BE2C (cell line): ENCODE data around the gene FLII.

ENCODE experiments used
- DNase-seq: peaks from one replicate; pipeline ENCODE4 v3.0.0-alpha.2; 2020
- H3K27me3 ChIP-seq: fragments of 250-450 bp; sonication (Bioruptor Pico); 2 replicates; pipeline ENCODE4 v1.5.1; 2020; ENCODE audit warnings: mild to moderate bottlenecking
- H3K36me3 ChIP-seq: fragments of 250-450 bp; sonication (Bioruptor Pico); 2 replicates; pipeline ENCODE4 v1.5.1; 2020; ENCODE audit warnings: mild to moderate bottlenecking
- H3K4me1 ChIP-seq: fragments of 250-450 bp; sonication (Bioruptor Pico); 2 replicates; pipeline ENCODE4 v1.5.1; 2020
- H3K4me3 ChIP-seq: 2 replicates; pipeline ENCODE4 v1.5.1; 2011; ENCODE audit warnings: low read depth, low read length
- H3K9me3 ChIP-seq: fragments of 250-450 bp; sonication (Bioruptor Pico); 2 replicates; pipeline ENCODE4 v1.5.1; 2020
- TF ChIP-seq, protein P1 (sequence below): IDR thresholded peaks from 2 replicates; pipeline ENCODE4 v1.5.1; 2012; ENCODE audit warnings: mild to moderate bottlenecking, low read depth, low read length

The FLII gene

DNA sequence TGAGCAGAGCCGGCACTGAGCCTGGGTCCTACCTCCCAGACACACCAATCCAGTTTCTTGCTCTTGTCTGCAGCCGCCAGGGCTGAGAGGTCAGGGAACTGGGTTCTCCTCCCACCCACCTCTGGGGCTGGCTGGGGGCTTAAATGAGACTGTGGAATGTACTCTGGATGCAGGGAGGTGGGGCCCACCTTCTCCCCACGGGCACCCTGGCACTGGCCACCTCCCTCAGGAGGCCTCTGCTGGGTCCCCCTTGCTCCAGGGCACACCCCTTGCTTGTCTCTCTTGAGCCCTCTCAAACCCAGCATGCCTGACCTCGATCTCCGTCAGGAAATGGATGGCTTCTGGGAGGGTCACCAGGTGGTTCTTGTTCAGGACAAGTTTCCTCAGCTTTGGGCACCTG, 6.4 kb downstream of the FLII start:
- H3K4me1 ChIP-seq = no peaks in the 10 kb centered on the region
- H3K9me3 ChIP-seq = no peaks in the 10 kb centered on the region
- no peak for DNase-seq
- H3K36me3 ChIP-seq = no peaks in the 10 kb centered on the region
- H3K4me3 ChIP-seq = no peak overlapping the region
- H3K27me3 ChIP-seq = no peaks in the 10 kb centered on the region
- TF ChIP-seq, protein P1, sequence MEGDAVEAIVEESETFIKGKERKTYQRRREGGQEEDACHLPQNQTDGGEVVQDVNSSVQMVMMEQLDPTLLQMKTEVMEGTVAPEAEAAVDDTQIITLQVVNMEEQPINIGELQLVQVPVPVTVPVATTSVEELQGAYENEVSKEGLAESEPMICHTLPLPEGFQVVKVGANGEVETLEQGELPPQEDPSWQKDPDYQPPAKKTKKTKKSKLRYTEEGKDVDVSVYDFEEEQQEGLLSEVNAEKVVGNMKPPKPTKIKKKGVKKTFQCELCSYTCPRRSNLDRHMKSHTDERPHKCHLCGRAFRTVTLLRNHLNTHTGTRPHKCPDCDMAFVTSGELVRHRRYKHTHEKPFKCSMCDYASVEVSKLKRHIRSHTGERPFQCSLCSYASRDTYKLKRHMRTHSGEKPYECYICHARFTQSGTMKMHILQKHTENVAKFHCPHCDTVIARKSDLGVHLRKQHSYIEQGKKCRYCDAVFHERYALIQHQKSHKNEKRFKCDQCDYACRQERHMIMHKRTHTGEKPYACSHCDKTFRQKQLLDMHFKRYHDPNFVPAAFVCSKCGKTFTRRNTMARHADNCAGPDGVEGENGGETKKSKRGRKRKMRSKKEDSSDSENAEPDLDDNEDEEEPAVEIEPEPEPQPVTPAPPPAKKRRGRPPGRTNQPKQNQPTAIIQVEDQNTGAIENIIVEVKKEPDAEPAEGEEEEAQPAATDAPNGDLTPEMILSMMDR = no peak

DNA sequence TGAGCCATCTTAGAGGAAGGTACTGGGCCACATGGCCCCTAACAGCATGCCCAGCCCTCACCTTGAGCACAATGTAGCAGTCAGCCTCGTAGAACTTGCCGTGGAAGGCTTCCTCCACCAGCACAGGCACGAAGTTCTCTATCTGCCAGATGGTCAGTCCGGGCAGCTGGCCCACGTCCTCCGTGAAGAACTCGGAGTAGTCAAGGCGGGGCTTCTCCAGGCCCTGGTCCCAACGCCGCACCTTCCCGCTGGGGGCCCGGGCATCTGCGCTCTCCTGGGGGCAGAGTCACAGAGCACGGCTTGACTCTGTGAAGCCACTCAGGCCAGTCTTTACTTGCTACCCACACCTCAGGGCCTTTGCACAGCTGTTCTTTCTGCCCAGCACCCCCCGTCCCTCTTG, 7.3 kb downstream of the FLII start:
- no peak for DNase-seq
- Histone ChIP-seq H3K27me3 (no peaks in the 10 kb centered on the region), H3K36me3 (no peaks in the 10 kb centered on the region), H3K4me1 (no peaks in the 10 kb centered on the region), H3K4me3 (no peak overlapping the region), H3K9me3 (no peaks in the 10 kb centered on the region)
- TF ChIP-seq, protein P1 = no peak

DNA sequence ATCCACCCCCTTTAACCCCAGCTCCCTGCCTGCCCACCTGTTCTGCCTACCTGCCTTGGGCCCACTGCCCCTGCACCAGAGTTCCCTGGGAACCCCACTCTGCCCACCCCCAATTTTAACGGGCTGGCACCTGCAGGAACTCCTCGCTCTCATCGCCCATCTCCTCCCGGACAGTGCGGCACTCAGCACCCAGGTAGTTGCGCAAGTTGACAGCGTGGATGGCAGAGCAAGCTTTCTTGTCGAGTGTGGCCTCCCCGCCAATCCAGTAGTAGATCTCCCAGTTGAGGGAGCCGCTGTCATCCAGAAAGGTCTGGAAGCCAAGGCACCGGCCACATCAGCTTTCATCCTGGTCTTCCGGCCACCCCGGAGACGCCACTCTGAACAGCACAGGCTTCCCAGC, 7.8 kb downstream of the FLII start:
- H3K27me3 ChIP-seq = no peaks in the 10 kb centered on the region
- no peaks in the 10 kb centered on the region for H3K9me3 ChIP-seq
- no peak for DNase-seq
- TF ChIP-seq, protein P1 = no peak
- H3K4me3 ChIP-seq = no peak overlapping the region
- no peaks in the 10 kb centered on the region for H3K4me1 ChIP-seq
- no peaks in the 10 kb centered on the region for H3K36me3 ChIP-seq

DNA sequence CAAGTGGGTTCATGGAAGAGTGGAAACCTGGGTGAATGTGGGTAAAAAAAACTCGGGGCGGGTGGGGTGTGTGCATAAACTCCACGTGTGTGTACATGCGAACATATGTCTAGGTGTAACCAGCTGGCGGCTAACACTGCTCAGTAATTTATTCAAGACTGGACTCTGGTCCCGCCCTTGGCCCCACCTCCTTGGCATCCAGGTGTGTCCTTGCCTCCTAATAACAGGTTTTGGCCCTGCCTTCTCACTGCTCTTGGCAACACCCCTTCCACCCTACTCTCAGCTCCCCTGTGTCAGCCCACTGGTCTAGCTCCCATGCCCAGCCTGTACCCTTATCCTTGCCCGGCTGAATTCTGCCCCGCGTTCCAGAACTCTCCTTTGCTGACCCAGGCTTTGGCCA, 8.3 kb downstream of the FLII start:
- H3K9me3 ChIP-seq = no peaks in the 10 kb centered on the region
- no peak for DNase-seq
- TF ChIP-seq, protein P1 = no peak
- H3K4me3 ChIP-seq = no peak overlapping the region
- H3K36me3 ChIP-seq = no peaks in the 10 kb centered on the region
- no peaks in the 10 kb centered on the region for H3K4me1 ChIP-seq
- H3K27me3 ChIP-seq = no peaks in the 10 kb centered on the region

DNA sequence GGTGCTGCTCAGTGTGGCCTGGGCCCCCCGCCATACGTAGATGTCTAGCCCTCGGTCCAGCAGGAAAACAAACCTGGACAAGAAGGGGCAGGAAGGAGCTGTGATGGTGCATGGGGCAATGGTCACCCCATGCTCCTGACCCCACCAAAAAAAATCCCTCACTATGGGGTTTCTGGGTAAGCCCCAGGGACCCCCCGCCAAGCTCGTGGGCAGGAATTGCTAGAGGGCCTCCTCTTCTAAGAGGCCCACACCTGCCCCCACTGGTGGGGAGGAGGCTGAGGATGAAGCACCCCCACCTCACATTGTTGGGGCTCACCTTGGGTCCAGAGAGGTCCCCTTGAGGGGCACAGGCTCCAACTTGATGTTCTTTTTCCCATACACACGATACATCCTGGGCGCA, 9.7 kb downstream of the FLII start:
- TF ChIP-seq, protein P1 = no peak

DNA sequence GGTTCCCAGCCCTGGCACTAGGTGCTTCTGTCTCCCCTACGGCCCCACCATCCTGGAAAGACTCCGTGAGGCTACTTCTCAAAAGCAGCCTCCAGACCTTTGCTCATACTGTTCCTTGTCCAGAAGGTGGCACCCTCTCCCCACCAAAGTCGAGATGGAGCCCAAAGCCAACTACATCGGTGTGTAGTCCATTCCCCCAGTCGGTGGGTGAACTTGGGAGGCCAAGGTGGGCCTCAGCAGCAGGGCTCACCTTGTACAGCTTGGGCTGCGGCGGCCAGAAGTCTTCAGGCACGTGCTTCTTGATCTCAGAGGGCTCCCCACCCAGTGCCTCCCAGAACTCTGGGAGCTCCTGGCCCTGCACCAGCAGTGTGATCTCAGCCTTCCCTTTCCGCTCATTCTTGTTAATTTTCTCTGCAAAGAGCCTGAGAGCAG, 10.2 kb downstream of the FLII start:
- H3K27me3 ChIP-seq = no peaks in the 10 kb centered on the region
- no peaks in the 10 kb centered on the region for H3K36me3 ChIP-seq
- TF ChIP-seq, protein P1 = peak; percentile 66
- no peaks in the 10 kb centered on the region for H3K9me3 ChIP-seq
- no peaks in the 10 kb centered on the region for H3K4me1 ChIP-seq
- no peak overlapping the region for H3K4me3 ChIP-seq
- peak; percentile 70 for DNase-seq

More for the DNA sequence above, 9.7 kb downstream of the FLII start:
- DNase-seq = no peak
- no peaks in the 10 kb centered on the region for H3K9me3 ChIP-seq
- H3K4me1 ChIP-seq = no peaks in the 10 kb centered on the region
- no peak overlapping the region for H3K4me3 ChIP-seq
- no peaks in the 10 kb centered on the region for H3K36me3 ChIP-seq
- no peaks in the 10 kb centered on the region for H3K27me3 ChIP-seq
